IPS DF 4.7 (cell line): ENCODE data around the gene ANKLE2.

Experiments
- DNase-seq: peaks from one replicate; pipeline ENCODE4 v3.0.0-alpha.2; 2013; ENCODE audit warnings: low spot score; ENCODE audit errors: extremely low read depth

The ANKLE2 gene

GRCh38 chr12:132689227-132689626 lies 72.4 kb downstream of the ANKLE2 start:
- no peak for DNase-seq

DNA sequence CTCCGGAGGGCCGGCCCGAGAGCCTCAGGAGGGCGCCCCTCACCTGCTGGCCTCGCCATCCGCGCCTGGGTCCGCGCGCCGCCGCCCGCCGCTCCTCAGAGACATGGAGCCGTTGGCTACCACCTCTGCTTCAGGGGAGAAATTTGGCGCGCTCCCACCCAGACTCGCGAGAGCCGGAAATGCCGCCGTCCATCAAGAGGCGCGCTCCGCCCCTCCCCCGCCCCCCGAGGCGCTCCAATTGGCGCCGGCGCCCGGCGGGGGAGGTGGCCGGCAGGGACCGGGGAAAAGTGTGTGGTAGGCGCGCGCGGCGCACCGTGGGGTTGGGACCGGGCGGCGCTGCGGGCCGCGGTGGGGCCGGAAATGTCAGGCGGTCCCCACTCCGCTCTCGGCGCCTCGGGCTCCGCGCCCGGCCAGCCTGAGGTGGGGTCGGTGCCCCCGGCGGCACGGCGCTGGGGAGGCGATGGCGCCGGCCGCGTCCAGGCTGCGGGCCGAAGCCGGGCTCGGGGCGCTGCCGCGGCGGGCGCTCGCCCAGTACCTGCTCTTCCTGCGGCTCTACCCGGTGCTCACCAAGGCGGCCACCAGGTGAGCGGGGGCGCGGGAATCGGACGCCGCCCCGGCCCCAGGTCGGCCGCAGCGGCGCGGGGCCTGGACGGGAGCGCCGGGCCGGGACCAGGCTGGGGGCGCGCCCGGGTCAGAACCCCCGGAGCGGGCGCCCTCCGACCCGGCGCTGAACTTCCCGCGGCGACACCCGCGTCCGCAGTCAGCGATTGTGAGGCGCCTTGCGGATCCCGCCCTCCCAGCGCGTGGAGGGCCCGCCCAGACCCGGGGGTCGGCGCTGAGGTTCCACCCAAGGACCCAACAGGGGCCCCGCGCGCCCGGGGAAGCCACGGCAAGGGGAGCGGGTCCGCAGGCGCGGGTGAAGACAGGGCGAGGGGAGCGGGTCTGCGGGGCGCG lies 74.1 kb downstream of the ANKLE2 start, which contains the start of the genes POLE and PXMP2:
POLE (minus strand) TSS at position 132 of the 954 bp plus-strand sequence; CDS start at position 105, 27 bp downstream.
PXMP2 (plus strand) TSS at position 377 of the 954 bp plus-strand sequence; CDS start at position 461, 84 bp downstream.
- peak; percentile 58 for DNase-seq

DNA sequence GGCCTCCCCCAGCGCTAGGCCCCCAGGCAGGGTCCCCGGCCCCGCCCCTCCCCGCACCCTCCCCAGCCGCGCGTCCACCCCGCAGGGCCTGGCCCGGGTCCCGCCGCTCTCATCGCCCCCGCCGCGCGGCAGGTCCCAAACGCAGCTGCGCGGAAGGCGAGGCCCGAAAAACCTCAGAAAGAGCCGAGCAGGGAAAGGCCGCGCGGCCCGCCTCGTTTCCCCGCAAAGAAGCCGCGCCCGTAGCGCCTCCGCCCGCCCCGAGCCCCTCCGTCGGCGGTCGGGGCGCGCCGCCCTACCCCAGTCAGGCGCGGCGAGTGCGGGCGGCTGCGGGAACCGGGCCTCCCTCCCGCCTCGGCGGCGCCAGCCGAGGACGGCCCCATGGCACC lies 74.8 kb downstream of the ANKLE2 start:
- no peak for DNase-seq

GRCh38 chr12:132685400-132685799 lies 76.2 kb downstream of the ANKLE2 start:
- no peak for DNase-seq

DNA sequence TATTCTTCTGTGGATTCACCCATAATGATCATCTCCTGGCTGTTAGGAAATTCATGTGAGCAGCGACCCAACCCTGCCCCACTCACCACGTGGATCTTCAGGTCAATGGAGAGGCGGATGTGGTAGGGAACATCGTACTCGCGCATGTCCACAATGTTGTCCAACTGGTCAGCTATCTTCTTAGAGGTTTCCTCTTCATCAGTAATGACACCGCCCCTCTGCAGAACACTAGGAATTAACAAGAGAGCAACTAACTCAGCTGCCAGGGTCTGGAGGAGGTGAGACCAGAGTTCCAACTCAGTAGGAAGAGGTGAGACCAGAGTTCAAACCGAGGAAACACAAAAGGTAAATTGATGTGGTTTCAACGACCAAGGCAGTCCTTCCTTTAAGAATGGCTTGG lies 84.1 kb downstream of the ANKLE2 start:
- DNase-seq = no peak

DNA sequence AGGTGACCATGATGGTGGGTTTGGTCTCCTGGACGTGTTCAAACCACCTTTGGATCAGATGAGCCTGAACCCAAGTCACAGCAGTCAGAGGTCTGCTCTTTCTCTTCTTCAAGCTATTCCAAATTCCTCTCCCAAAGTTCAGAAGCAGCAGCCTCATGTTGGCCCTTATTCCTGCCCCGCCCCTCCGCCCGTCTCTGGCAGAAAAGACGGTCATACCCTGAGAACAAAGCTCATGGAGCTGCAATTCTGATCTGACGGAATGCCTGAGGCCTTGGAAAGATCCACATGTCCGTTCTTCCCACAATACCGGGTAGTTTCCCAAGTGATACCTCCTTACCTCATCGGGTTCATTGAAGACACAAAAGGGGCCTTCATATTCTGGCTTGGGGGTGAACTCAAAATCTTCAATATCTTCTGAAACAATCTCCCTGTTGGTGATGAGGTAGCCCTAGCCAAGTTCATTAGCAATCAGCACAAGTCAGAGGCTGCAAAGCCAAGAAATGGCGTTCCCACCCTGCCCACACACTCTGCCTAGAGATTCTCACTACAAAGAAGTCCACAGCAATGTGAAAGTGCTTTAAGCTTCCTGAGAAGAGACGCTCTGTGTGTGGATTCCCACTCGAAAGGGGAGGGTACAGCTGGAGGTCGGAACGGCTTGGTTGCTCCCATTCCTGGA lies 85.7 kb downstream of the ANKLE2 start:
- DNase-seq = no peak
